AG04450 (cell line): Measurements from ENCODE around the gene CHRD. TPM values are rescaled to one million over a fixed set of nuclear protein-coding genes. Genes with fewer than 3 reads are reported as not detected.

Experiments
- CTCF ChIA-PET: fragments of 300-600, 350-600 bp; formaldehyde crosslinking; extraction: SDS; loops from one replicate; lab custom pipeline; 2022; ENCODE audit warnings: antibody characterized with exemption, inconsistent platforms; lab: Charles Lee
- POLR2A ChIA-PET: fragments of 350-600 bp; formaldehyde crosslinking; extraction: SDS; loops from one replicate; lab custom pipeline; 2021; ENCODE audit warnings: antibody characterized with exemption, inconsistent platforms; lab: Yijun Ruan, JAX
- DNase-seq: peaks from one replicate; pipeline ENCODE4 v3.0.0-alpha.2; 2011; ENCODE audit warnings: low read depth, low spot score
- H3K27ac ChIP-seq: one replicate; pipeline ENCODE4 v1.5.1; 2012; ENCODE audit warnings: low read depth, low read length, control low read depth
- H3K27me3 ChIP-seq: one replicate; pipeline ENCODE4 v1.6.0; 2012; ENCODE audit warnings: low read length; ENCODE audit not compliant: control insufficient read depth, insufficient read depth
- H3K4me3 ChIP-seq: 2 replicates; pipeline ENCODE4 v1.5.1; 2011; ENCODE audit warnings: mild to moderate bottlenecking, low read depth, low read length, control low read depth
- H3K9me3 ChIP-seq: 2 replicates; pipeline ENCODE4 v1.5.1; 2012; ENCODE audit warnings: low read length; ENCODE audit not compliant: control insufficient read depth, insufficient read depth
- CTCF ChIP-seq: IDR thresholded peaks from 2 replicates; pipeline ENCODE4 v1.5.1; 2011; ENCODE audit warnings: low read depth, low read length, control low read depth, inconsistent platforms
- polyA plus RNA-seq: library from polyadenylated mRNA; depleted of rRNA; stranded (reverse); fragments of >200 nt; gene quantifications from 2 replicates; pipeline ENCODE4 v1.2.3, GENCODE V29; 2011

CHRD gene
- polyA plus RNA-seq, 1 experiment = 0.12 TPM

GRCh38 chr3:184383033-184383740 is 3.3 kb downstream of the CHRD start:
- ChIA-PET POLR2A (interaction anchor here (0.6 kb wide), 1 partner anchor 178 kb away, joined by 3 read pairs; no protein-coding TSS in a partner anchor), CTCF (interaction anchor here (1.9 to 3.7 kb wide), 2 partner anchors 12 to 130 kb away, joined by 6 to 26 read pairs; no protein-coding TSS in a partner anchor)
- Histone ChIP-seq H3K9me3 (no peaks in the 10 kb centered on the region; the same call in 1 of the 2 replicates), H3K4me3 (no peak overlapping the region), H3K27ac (no peak overlapping the region), H3K27me3 (peaks cover 51% of the 10 kb centered on the region)
- TF ChIP-seq CTCF = no peak
- DNase-seq = no peak

GRCh38 chr3:184384342-184384741 is 4.5 kb downstream of the CHRD start:
- TF ChIP-seq CTCF = no peak
- Histone ChIP-seq H3K4me3 (no peak overlapping the region), H3K9me3 (no peaks in the 10 kb centered on the region; the same call in 1 of the 2 replicates), H3K27me3 (peaks cover 43% of the 10 kb centered on the region), H3K27ac (no peak overlapping the region)
- no peak for DNase-seq
- ChIA-PET CTCF (interaction anchor here (1.9 to 3.7 kb wide), 2 partner anchors 13 to 129 kb away, joined by 6 to 26 read pairs; no protein-coding TSS in a partner anchor), POLR2A (no interaction called here)

- ChIA-PET POLR2A (no interaction called here), CTCF (interaction anchor here (1.9 to 3.7 kb wide), 2 partner anchors 14 to 128 kb away, joined by 6 to 26 read pairs; no protein-coding TSS in a partner anchor)
Measured at GRCh38 chr3:184384856-184385422, 5.1 kb downstream of the CHRD start.

GRCh38 chr3:184386047-184386806 is 6.4 kb downstream of the CHRD start:
- ChIA-PET CTCF (interaction anchor here (0.6 to 3.7 kb wide), 3 partner anchors 15 to 155 kb away, joined by 3 to 26 read pairs (median 3); no protein-coding TSS in a partner anchor), POLR2A (interaction anchor here (0.8 kb wide), 1 partner anchor 153 kb away, joined by 3 read pairs; no protein-coding TSS in a partner anchor)
- DNase-seq = no peak
- Histone ChIP-seq H3K4me3 (no peak overlapping the region), H3K27ac (no peak overlapping the region), H3K9me3 (no peaks in the 10 kb centered on the region; the same call in 1 of the 2 replicates), H3K27me3 (peaks cover 48% of the 10 kb centered on the region)
- TF ChIP-seq CTCF = no peak

More at GRCh38 chr3:184384856-184385422, 5.1 kb downstream of the CHRD start:
- Histone ChIP-seq H3K9me3 (no peaks in the 10 kb centered on the region; the same call in 1 of the 2 replicates), H3K27ac (no peak overlapping the region), H3K4me3 (no peak overlapping the region), H3K27me3 (peaks cover 45% of the 10 kb centered on the region)
- TF ChIP-seq CTCF = no peak
- no peak for DNase-seq
